ENCODE measurements around the gene ZBED3.
"Not testable (repeated sequence)": the region's sequence is repeated elsewhere in the genome, so short reads cannot be mapped to it uniquely, and the experiment has no call there.

Gene ZBED3, protein sequence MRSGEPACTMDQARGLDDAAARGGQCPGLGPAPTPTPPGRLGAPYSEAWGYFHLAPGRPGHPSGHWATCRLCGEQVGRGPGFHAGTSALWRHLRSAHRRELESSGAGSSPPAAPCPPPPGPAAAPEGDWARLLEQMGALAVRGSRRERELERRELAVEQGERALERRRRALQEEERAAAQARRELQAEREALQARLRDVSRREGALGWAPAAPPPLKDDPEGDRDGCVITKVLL

DNA sequence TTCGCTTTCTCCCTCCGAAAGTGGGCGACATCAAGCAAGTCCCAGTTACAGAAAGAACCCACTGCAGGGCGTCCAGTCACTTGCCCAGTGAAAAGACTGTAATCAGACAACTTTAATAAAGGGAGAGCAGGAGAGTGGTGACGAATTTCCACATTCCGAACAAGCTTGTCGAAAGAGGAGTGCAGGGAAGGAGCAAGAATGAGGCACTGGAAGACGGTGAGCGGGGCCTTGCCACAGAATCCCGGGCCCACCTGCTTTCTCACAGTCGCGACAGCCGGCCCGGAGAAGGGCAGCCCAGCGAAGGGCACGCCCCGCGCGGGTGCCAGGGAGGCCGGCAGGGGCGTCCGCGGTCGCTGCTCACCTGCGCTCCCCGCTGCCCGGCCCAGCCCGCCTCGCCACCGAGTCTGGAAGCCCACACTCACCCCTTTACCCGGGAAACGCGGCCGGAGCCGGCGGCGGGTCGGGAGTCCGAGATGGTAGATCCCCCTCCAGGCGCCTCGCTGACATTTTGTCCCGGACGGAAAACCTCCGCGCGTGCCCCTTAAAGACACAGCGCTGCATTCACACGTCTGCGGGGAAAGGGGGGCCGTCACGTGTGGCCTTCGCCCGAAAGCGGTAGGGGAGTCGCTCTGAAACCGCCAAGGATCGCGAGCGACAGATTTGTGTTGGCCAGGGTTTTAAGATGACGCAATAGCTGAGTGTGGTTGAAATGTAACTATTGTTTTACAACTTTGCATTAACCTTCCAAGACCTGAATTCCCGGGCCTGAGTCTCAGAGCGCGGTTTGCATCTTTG, at the start of gene ZBED3:
Gene ZBED3, minus strand, starts transcription at position 597 of the 795 bp plus-strand sequence. CDS start 9,407 bp downstream, outside the sequence.
- peak; percentile 68 for DNase-seq (ENCODE audit: low spot score)

DNA sequence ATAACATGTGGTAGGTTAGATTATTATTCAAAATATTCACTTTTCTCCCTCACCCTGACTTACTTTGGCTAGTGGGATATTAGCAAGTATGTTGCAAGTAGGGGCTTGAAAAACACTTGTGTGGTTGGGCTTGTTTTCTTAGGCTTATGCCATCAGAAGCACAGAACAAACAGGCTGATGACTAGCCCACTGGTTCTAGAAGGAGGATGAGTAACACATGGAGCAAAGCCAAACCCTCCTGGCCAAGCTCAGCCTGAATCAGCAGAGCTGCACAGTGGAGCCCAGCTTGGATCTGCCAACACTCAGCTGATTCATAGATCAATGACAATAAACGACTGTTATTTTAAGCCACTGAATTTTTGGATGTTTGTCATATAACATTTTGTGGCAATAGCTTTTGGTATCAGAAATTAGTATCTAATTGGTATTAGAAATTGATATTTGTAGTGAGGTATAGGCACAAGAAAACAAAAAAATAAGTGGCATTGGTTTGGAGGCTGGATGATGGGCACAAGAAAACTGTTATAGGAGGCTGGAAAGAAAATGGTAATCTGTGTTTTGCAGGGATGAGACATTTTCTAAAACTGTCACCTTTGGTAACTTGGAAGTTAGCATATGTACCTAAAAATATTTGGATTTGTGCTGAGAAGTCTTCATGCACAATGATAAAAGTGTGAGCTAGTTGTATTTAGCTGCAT, 46.1 kb upstream of the ZBED3 start:
- no peak for DNase-seq (ENCODE audit: low spot score)

- DNase-seq (ENCODE audit: low spot score): no peak
Measured at GRCh38 chr5:77131361-77131760, 44.3 kb upstream of the ZBED3 start.

GRCh38 chr5:77129391-77129990, 42.4 kb upstream of the ZBED3 start:
- peak; percentile 9 for DNase-seq (ENCODE audit: low spot score)

DNA sequence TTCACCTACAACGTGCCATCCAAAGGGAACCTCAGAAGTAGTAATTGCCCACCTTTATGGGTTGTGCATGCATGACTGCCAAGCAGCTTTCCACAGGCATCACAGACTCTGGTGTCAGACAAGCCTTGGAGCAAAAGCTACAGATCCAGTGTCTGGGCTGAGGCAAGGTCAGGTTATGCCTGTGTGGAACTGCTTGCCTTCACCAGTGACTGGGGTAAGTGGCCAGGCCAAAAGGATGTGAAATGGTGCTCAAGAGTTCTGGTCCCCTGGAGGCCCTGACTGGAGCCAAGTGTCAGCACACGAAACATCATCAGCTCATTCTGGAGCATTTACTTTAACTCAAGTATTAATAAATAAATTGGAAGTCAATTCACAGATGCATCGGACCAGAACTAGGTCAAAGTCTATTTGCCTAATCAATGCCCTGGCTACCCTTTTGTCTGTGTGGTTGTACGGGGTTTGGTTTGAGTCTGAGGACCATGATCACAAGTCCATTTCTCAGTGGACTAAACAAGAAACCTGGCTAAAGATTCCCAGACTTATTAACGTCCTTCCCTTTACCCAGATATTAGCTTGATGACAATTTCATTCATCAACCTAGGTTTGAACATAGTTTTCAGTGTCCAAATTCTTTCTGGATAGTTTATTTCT, 41.5 kb upstream of the ZBED3 start:
- no peak for DNase-seq (ENCODE audit: low spot score)

GRCh38 chr5:77123057-77123456, 36.0 kb upstream of the ZBED3 start:
- DNase-seq (ENCODE audit: low spot score): no peak

- no peak for DNase-seq (ENCODE audit: low spot score)
Measured at GRCh38 chr5:77120706-77121105, 33.6 kb upstream of the ZBED3 start.

DNA sequence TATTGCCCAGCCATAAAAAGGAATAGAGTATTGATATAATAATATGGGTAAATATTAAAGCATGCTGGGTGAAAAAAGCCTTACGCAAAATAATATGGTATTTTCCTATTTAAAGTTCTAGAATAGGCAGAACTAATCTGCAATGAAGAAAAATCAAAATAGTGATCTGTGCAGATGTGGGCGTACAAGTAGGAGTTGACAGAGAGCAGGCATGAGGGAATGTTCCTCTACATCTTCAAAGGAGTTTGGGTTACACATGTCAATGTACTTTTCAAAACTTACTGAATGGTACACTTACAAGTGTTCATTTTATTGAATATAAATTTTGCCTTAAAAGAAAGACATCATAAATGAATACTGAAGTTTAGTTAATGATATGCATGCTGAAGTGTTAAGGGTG, 33.0 kb upstream of the ZBED3 start:
- no peak for DNase-seq (ENCODE audit: low spot score)

GRCh38 chr5:77117161-77117560, 30.1 kb upstream of the ZBED3 start:
- DNase-seq (ENCODE audit: low spot score): no peak

GRCh38 chr5:77107035-77107434, 19.9 kb upstream of the ZBED3 start:
- DNase-seq (ENCODE audit: low spot score): not testable (repeated sequence)

GRCh38 chr5:77104813-77105212, 17.7 kb upstream of the ZBED3 start:
- DNase-seq (ENCODE audit: low spot score): no peak

- no peak for DNase-seq (ENCODE audit: low spot score)
Measured at GRCh38 chr5:77103457-77103856, 16.4 kb upstream of the ZBED3 start.

DNA sequence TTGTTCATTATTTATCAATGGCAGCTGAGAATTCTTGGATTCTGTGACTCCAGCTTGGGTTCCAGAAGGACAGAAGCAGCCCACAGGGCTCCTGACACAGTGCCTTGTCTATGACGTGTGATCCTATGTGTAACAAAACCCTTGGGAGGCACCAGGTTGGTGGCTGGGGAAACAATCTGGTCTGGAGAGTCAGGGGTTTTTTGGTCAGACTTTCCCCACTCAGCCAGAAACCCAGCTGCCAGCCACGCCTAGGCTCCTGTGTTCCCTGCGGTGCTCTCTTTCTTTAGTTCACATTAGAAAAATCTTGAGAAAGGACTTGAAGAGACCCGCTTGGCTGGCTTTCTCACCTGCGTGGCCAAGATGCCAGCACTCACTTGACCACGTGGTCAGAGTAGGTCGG, 15.5 kb upstream of the ZBED3 start:
- DNase-seq (ENCODE audit: low spot score): no peak

DNA sequence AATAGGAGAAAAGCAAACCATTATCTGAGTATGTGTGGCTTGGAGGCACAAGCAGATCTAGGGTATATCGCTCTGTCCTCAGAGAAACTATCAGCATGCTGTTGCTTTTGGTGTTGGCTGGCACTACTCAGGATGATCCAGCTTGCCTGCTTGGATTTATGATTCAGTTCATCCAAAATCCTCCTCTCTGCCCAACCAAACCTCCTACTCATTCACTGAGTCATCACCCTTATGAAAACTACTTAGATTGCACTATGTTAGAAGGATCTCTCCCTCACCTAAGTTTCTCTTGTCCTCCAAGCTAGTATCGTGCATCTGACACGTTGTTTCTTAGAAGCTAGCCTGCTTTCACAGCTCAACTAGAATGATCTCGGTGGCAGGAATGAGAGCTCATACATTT, 14.2 kb upstream of the ZBED3 start:
- no peak for DNase-seq (ENCODE audit: low spot score)

DNA sequence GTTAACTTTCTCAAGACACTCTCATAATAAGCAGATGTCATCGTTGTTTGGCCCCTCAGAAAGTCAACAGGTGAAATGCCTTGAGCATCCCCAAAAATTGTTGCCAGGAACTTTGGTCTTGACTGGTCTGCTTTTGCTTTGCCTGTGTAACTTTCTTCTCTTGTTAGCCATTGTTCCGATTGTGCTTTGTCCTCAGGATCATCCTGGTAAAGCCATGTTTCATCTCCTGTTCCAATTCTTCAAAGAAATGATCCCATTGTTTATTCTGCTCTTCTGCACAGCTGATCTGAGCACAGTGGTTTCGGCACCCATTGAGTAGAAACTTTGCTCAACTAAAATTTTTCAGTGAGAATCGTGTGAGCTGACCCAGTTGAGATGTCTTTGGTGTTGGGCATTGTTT, 8.1 kb upstream of the ZBED3 start:
- DNase-seq (ENCODE audit: low spot score): no peak

DNA sequence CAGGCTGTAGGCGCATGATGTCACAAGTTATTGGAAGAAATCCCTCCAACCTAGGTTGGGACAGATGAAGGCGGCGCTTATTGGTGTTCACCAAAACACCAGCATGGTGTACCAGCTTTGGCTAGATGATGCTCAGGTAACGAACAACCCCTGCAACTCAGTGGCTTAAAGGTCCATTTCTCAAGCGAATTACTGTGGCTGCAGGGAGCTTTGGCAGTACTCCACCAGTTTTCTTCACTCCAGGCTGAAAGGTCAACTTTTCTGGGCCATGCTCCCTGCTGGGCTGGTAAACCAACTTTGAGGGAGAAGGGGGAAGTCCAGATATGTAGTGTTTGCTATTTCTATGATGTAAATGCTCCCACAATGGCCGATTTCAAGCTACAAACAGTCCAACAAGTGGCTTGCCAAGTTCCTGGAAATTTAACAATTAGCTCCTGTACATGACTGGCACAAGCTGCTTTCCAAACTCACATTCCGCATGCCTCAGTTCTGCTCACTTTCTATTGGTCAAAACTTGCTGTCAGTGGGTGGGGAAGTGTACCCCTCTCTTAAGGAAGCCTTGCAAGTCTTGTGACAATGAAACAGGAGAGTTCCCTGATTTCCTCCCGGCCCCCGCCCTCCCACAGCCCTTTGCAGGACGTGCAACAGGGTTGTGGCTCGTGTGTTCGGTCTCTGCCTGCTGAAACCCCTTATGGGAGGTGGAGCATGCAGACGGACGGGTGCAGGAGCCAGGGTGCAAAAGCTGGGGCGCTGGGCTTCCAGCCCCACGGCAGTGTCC, 588 bp upstream of the ZBED3 start:
- peak; percentile 25 for DNase-seq (ENCODE audit: low spot score)

- DNase-seq (ENCODE audit: low spot score): no peak
Measured at GRCh38 chr5:77086368-77086688, 757 bp downstream of the ZBED3 start.

DNA sequence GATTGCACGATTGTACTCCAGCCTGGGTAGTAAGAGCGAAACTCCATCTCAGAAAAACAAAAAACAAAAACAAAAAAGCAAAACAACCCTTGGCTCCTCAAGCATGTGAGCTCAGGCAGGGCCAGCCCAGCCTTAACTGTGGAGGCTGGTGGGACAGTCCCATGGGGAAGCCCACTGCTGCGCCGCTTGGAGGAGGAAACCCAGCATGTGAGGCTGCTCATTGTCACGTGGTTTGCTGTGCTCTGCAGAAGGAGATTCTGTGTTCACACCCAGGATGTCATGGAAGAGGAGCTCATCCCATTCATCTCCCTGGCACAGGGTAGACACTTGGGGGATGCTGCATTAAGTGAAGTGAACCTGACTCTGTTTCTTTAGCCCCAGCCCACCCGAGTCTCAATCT, 4.0 kb downstream of the ZBED3 start:
- no peak for DNase-seq (ENCODE audit: low spot score)

DNA sequence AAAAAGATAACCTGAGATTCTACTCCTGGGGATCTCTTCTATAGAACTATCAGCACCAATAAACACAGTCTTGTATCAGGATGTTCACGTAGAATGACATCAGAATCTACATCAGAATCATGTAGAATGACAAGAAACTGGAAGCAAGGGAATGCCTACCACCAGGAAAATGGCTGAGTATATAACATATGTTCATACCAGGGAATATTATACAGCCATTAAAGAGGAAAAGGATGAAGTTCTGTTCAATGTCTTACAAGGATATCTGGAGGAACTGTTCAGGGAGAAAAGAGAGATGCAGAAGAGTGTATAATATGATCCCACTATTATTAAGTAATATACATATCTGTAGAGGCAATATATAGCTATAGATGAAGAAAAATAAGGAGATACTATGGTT, 4.8 kb downstream of the ZBED3 start:
- no peak for DNase-seq (ENCODE audit: low spot score)

GRCh38 chr5:77080905-77081304, 6.2 kb downstream of the ZBED3 start:
- no peak for DNase-seq (ENCODE audit: low spot score)

GRCh38 chr5:77080479-77080878, 6.6 kb downstream of the ZBED3 start:
- not testable (repeated sequence) for DNase-seq (ENCODE audit: low spot score)

DNA sequence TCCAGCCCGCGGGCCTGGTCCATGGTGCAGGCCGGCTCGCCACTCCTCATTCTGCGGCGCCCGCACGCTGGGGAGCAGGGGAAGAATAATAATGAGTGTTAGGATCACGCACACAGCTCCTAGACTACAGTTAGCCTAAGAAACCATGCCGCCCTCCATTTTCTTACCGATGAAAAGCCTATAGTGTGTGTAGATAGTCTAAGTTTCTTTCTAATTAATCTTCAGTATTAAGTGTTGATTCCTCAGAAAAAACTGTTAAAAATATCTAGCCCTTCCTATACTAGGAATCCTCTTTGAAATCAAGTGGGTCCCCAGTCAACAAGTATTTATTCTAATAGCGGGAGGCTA, 9.3 kb downstream of the ZBED3 start:
- DNase-seq (ENCODE audit: low spot score): no peak

Data from HuH-7.5 (cell line).